ENCODE results near the gene SYVN1.

SYVN1 gene

GRCh38 chr11:65087216-65087615 is 47.1 kb downstream of the SYVN1 start:
- no peak for DNase-seq

- DNase-seq = no peak
These were observed 47.5 kb downstream of the SYVN1 start for GRCh38 chr11:65086809-65087208.

GRCh38 chr11:65085446-65085845 is 48.9 kb downstream of the SYVN1 start:
- no peak for DNase-seq

- DNase-seq = no peak
These were observed 49.5 kb downstream of the SYVN1 start for GRCh38 chr11:65084598-65085375.

- peak; percentile 97 for DNase-seq
These were observed 50.3 kb downstream of the SYVN1 start, which contains the start of the genes CDCA5 and ZFPL1 for GRCh38 chr11:65083834-65084597. Gene CDCA5 (minus strand): TSS chr11:65084040. CDS start chr11:65083978, 62 bp downstream. Gene ZFPL1 (plus strand): TSS chr11:65084222. CDS start chr11:65084699, 477 bp downstream.

GRCh38 chr11:65083134-65083833 is 51.0 kb downstream of the SYVN1 start:
- no peak for DNase-seq

- DNase-seq = no peak
These were observed 55.5 kb downstream of the SYVN1 start for GRCh38 chr11:65078786-65079342.

- no peak for DNase-seq
These were observed 56.2 kb downstream of the SYVN1 start for GRCh38 chr11:65078151-65078550.

- DNase-seq = no peak
These were observed 56.9 kb downstream of the SYVN1 start for GRCh38 chr11:65077451-65077850.

Data from fibroblast of skin of scalp (primary cell).